HCT116 (cell line): ENCODE data around the gene BSG.

Experiments
- CEBPB ChIP-seq: IDR thresholded peaks from 2 replicates; pipeline ENCODE4 v1.6.1; 2012; ENCODE audit warnings: low read depth
- CTCF ChIP-seq, 3 experiments: fragments of 200-600 bp in 1 of 3; sonication (generic) in 1 of 3; IDR thresholded peaks in 2 of 3; conservative IDR thresholded peaks in 1 of 3; 2 replicates each; pipeline ENCODE4 v1.5.1; 2012 to 2017; ENCODE audit warnings: low read depth in 2 of 3, low read length in 2 of 3, antibody characterized with exemption in 1 of 3, borderline replicate concordance in 1 of 3, control low read depth in 1 of 3, mild to moderate bottlenecking in 1 of 3, mixed read lengths in 1 of 3, mixed run types in 1 of 3, moderate library complexity in 1 of 3; ENCODE audit not compliant: insufficient read depth in 1 of 3
- POLR2A ChIP-seq: IDR thresholded peaks from 2 replicates; pipeline ENCODE4 v1.7.0; 2011; ENCODE audit warnings: borderline replicate concordance; ENCODE audit not compliant: insufficient read depth, insufficient read length; ENCODE audit errors: extremely low read depth
- SIN3A ChIP-seq: IDR thresholded peaks from 2 replicates; pipeline ENCODE4 v1.6.1; 2012; ENCODE audit warnings: low read depth

DNA sequence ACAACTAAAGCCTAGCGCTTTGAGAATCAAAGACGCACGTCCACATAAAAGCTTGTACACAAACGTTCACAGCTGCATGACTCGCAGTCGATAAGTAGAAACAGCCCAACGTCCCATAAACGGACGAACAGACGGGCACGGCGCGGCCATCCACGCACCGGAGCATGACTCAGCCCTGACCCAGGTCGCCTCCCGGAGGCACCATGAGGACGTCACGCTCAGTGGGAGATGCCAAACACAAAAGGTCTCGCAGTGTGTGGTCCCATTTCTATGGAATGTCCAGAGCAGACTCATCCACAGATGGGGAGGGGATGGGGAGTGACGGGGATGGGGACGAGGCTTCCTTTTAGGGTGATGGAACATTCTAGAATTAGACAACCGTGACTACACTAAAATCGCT, 51.6 kb downstream of the BSG start:
- no peak for TF ChIP-seq CEBPB
- TF ChIP-seq CTCF (IDR thresholded peaks at IDR 0.05 in 2 of 3, conservative IDR thresholded peaks at IDR 0.05 in 1 of 3; ENCODE audit: borderline replicate concordance in 1 of 3, insufficient read depth in 1 of 3, low read depth in 2 of 3, low read length in 2 of 3), result no peak
- no peak for TF ChIP-seq POLR2A
- no peak for TF ChIP-seq SIN3A
